ENCODE data around the gene GABBR2. TPM values are rescaled to one million over a fixed set of nuclear protein-coding genes. Genes with fewer than 3 reads are reported as not detected.

The GABBR2 gene
- total and polyA plus RNA-seq, 9 of the 15 experiments (the other 6 are each of a cell fraction or from before 2014, with no cell fraction given): 0.15 to 1.9 (median 0.32) TPM

GRCh38 chr9:98255578-98256296 lies 453.0 kb downstream of the GABBR2 start, which contains the start of gene TBC1D2 (continued):
- TF ChIP-seq FIP1L1 (IDR thresholded peaks at IDR 0.05; ENCODE audit: low read depth, low read length, poor library complexity, severe bottlenecking): no peak
- peak; percentile 82 for TF ChIP-seq ZNF263 (CRISPR knock-in tag; IDR thresholded peaks at IDR 0.05; ENCODE audit: borderline replicate concordance)
- TF ChIP-seq CTCF (IDR thresholded peaks at IDR 0.05 in 2 of 3, conservative IDR thresholded peaks at IDR 0.05 in 1 of 3; ENCODE audit: insufficient read depth in 2 of 3, low read depth in 1 of 3, low read length in 3 of 3): peak in 2 of 3 experiments; percentile 22 to 39; a peak in 2 of 6 replicates
- TF ChIP-seq, protein P1, sequence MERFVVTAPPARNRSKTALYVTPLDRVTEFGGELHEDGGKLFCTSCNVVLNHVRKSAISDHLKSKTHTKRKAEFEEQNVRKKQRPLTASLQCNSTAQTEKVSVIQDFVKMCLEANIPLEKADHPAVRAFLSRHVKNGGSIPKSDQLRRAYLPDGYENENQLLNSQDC (CRISPR knock-in tag; IDR thresholded peaks at IDR 0.05): no peak
- TF ChIP-seq, protein P2, sequence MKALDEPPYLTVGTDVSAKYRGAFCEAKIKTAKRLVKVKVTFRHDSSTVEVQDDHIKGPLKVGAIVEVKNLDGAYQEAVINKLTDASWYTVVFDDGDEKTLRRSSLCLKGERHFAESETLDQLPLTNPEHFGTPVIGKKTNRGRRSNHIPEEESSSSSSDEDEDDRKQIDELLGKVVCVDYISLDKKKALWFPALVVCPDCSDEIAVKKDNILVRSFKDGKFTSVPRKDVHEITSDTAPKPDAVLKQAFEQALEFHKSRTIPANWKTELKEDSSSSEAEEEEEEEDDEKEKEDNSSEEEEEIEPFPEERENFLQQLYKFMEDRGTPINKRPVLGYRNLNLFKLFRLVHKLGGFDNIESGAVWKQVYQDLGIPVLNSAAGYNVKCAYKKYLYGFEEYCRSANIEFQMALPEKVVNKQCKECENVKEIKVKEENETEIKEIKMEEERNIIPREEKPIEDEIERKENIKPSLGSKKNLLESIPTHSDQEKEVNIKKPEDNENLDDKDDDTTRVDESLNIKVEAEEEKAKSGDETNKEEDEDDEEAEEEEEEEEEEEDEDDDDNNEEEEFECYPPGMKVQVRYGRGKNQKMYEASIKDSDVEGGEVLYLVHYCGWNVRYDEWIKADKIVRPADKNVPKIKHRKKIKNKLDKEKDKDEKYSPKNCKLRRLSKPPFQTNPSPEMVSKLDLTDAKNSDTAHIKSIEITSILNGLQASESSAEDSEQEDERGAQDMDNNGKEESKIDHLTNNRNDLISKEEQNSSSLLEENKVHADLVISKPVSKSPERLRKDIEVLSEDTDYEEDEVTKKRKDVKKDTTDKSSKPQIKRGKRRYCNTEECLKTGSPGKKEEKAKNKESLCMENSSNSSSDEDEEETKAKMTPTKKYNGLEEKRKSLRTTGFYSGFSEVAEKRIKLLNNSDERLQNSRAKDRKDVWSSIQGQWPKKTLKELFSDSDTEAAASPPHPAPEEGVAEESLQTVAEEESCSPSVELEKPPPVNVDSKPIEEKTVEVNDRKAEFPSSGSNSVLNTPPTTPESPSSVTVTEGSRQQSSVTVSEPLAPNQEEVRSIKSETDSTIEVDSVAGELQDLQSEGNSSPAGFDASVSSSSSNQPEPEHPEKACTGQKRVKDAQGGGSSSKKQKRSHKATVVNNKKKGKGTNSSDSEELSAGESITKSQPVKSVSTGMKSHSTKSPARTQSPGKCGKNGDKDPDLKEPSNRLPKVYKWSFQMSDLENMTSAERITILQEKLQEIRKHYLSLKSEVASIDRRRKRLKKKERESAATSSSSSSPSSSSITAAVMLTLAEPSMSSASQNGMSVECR (CRISPR knock-in tag; IDR thresholded peaks at IDR 0.05): peak; percentile 78
- TF ChIP-seq SRF (CRISPR knock-in tag; IDR thresholded peaks at IDR 0.05): peak in 1 of 2 experiments; percentile 8; a peak in 1 of 4 replicates
- no peak for TF ChIP-seq KLF10 (CRISPR knock-in tag; IDR thresholded peaks at IDR 0.05)
- TF ChIP-seq, protein P3, sequence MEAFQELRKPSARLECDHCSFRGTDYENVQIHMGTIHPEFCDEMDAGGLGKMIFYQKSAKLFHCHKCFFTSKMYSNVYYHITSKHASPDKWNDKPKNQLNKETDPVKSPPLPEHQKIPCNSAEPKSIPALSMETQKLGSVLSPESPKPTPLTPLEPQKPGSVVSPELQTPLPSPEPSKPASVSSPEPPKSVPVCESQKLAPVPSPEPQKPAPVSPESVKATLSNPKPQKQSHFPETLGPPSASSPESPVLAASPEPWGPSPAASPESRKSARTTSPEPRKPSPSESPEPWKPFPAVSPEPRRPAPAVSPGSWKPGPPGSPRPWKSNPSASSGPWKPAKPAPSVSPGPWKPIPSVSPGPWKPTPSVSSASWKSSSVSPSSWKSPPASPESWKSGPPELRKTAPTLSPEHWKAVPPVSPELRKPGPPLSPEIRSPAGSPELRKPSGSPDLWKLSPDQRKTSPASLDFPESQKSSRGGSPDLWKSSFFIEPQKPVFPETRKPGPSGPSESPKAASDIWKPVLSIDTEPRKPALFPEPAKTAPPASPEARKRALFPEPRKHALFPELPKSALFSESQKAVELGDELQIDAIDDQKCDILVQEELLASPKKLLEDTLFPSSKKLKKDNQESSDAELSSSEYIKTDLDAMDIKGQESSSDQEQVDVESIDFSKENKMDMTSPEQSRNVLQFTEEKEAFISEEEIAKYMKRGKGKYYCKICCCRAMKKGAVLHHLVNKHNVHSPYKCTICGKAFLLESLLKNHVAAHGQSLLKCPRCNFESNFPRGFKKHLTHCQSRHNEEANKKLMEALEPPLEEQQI (IDR thresholded peaks at IDR 0.05): no peak
- peak; percentile 98 for TF ChIP-seq EP400 (IDR thresholded peaks at IDR 0.05)
- TF ChIP-seq NELFE (IDR thresholded peaks at IDR 0.05; ENCODE audit: insufficient read depth, insufficient read length): no peak
- TF ChIP-seq MED1 (CRISPR knock-in tag; IDR thresholded peaks at IDR 0.05; ENCODE audit: borderline replicate concordance): no peak
- peak; percentile 99 for TF ChIP-seq YY1 (IDR thresholded peaks at IDR 0.05; ENCODE audit: borderline replicate concordance in 1 of 3, control insufficient read depth in 1 of 3, extremely low read depth in 1 of 3, insufficient read depth in 3 of 3, insufficient read length in 1 of 3, insufficient replicate concordance in 2 of 3, low read depth in 1 of 3, low read length in 2 of 3)
- peak; percentile 81; the same call in 1 of the 2 replicates for TF ChIP-seq L3MBTL2 (IDR thresholded peaks at IDR 0.05)
- TF ChIP-seq, protein P4, sequence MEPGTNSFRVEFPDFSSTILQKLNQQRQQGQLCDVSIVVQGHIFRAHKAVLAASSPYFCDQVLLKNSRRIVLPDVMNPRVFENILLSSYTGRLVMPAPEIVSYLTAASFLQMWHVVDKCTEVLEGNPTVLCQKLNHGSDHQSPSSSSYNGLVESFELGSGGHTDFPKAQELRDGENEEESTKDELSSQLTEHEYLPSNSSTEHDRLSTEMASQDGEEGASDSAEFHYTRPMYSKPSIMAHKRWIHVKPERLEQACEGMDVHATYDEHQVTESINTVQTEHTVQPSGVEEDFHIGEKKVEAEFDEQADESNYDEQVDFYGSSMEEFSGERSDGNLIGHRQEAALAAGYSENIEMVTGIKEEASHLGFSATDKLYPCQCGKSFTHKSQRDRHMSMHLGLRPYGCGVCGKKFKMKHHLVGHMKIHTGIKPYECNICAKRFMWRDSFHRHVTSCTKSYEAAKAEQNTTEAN (CRISPR knock-in tag; IDR thresholded peaks at IDR 0.05): peak; percentile 83; the same call in 1 of the 2 replicates

Measured in K562 (cell line).